ENCODE measurements around the gene SLC24A3. TPM values are rescaled to one million over a fixed set of nuclear protein-coding genes. Genes with fewer than 3 reads are reported as not detected.

Gene SLC24A3
- total and polyA plus RNA-seq, 4 donors = 17.5 to 64.9 (median 43.8) TPM

GRCh38 chr20:19292254-19292653 is 79.8 kb downstream of the SLC24A3 start:
- Histone ChIP-seq H3K27me3 (ENCODE audit: control insufficient read depth, insufficient read depth, low read length) (no peaks in the 10 kb centered on the region), H3K36me3 (ENCODE audit: control insufficient read depth, insufficient read depth, low read length) (peaks cover 2% of the 10 kb centered on the region), H3K4me3 (ENCODE audit: low read depth, low read length) (no peak overlapping the region), H3K27ac (ENCODE audit: low read depth, low read length) (no peak overlapping the region), H3K4me1 (ENCODE audit: control insufficient read depth, insufficient read depth, low read length) (peaks cover 11% of the 10 kb centered on the region), H3K9me3 (ENCODE audit: control insufficient read depth, insufficient read depth, low read length) (no peaks in the 10 kb centered on the region)
- WGBS (ENCODE audit: insufficient coverage) = 88% methylated on average over 5 of the region's 7 CpGs
- no peak for DNase-seq (ENCODE audit: low read depth in 4 of 6, low spot score in 6 of 6)

DNA sequence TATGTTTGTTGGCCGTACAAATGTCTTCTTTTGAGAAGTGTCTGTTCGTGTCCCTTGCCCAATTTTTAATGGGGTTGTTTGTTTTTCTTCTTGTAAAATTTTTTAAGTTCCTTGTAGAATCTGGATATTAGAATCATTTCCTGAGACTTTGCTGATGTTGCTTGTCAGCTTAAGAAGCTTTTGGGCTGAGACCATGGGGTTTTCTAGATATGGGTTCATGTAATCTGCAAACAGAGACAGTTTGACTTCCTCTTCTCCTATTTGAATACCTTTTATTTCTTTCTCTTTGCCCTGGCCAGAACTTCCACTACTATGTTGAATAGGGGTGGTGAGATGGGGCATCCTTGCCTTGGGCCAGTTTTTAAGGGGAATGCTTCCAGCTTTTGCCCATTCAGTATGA is 82.6 kb downstream of the SLC24A3 start:
- Histone ChIP-seq H3K27ac (ENCODE audit: low read depth, low read length) (no peak overlapping the region), H3K27me3 (ENCODE audit: control insufficient read depth, insufficient read depth, low read length) (no peaks in the 10 kb centered on the region), H3K4me1 (ENCODE audit: control insufficient read depth, insufficient read depth, low read length) (peaks cover 11% of the 10 kb centered on the region), H3K36me3 (ENCODE audit: control insufficient read depth, insufficient read depth, low read length) (peaks cover 2% of the 10 kb centered on the region), H3K4me3 (ENCODE audit: low read depth, low read length) (no peak overlapping the region), H3K9me3 (ENCODE audit: control insufficient read depth, insufficient read depth, low read length) (no peaks in the 10 kb centered on the region)
- 100% methylated on average over 2 of the region's 2 CpGs for WGBS (ENCODE audit: insufficient coverage)
- no peak for DNase-seq (ENCODE audit: low read depth in 4 of 6, low spot score in 6 of 6)

DNA sequence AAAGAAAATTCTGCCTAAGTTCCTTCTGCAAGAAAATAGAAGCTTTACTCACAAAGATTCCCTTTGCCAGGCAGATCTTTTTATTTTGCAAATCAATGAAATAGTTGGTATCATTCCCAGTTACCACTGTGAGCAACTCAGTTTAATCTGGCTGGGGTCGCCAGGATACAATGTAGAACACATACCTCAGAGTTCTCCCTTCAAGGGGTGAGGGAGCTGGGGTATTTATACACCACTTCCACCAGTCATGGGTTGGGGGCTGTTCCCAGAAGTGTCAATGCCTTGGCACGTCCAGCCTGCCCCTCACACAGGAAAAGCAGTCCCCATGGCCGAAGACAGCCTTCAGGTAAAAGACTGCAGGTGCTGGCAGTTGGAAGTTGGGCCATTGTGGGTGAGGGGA is 86.2 kb downstream of the SLC24A3 start:
- H3K27ac ChIP-seq (ENCODE audit: low read depth, low read length) = no peak overlapping the region
- H3K4me1 ChIP-seq (ENCODE audit: control insufficient read depth, insufficient read depth, low read length) = no peaks in the 10 kb centered on the region
- no peaks in the 10 kb centered on the region for H3K9me3 ChIP-seq (ENCODE audit: control insufficient read depth, insufficient read depth, low read length)
- no CpG with 5 or more reads among the region's 3 CpGs for WGBS (ENCODE audit: insufficient coverage)
- DNase-seq (ENCODE audit: low read depth in 4 of 6, low spot score in 6 of 6) = no peak
- no peak overlapping the region for H3K4me3 ChIP-seq (ENCODE audit: low read depth, low read length)
- no peaks in the 10 kb centered on the region for H3K27me3 ChIP-seq (ENCODE audit: control insufficient read depth, insufficient read depth, low read length)
- H3K36me3 ChIP-seq (ENCODE audit: control insufficient read depth, insufficient read depth, low read length) = no peaks in the 10 kb centered on the region

GRCh38 chr20:19300395-19300794 is 88.0 kb downstream of the SLC24A3 start:
- DNase-seq (ENCODE audit: low read depth in 4 of 6, low spot score in 6 of 6) = no peak
- no peak overlapping the region for H3K4me3 ChIP-seq (ENCODE audit: low read depth, low read length)
- no peak overlapping the region for H3K27ac ChIP-seq (ENCODE audit: low read depth, low read length)
- WGBS (ENCODE audit: insufficient coverage) = no CpG with 5 or more reads among the region's 6 CpGs
- no peaks in the 10 kb centered on the region for H3K9me3 ChIP-seq (ENCODE audit: control insufficient read depth, insufficient read depth, low read length)
- no peaks in the 10 kb centered on the region for H3K4me1 ChIP-seq (ENCODE audit: control insufficient read depth, insufficient read depth, low read length)
- H3K27me3 ChIP-seq (ENCODE audit: control insufficient read depth, insufficient read depth, low read length) = no peaks in the 10 kb centered on the region
- no peaks in the 10 kb centered on the region for H3K36me3 ChIP-seq (ENCODE audit: control insufficient read depth, insufficient read depth, low read length)

- H3K27ac ChIP-seq (ENCODE audit: low read depth, low read length) = no peak overlapping the region
- WGBS (ENCODE audit: insufficient coverage) = 100% methylated on average over 1 of the region's 2 CpGs
- DNase-seq (ENCODE audit: low read depth in 4 of 6, low spot score in 6 of 6) = no peak
- H3K4me3 ChIP-seq (ENCODE audit: low read depth, low read length) = no peak overlapping the region
- no peaks in the 10 kb centered on the region for H3K4me1 ChIP-seq (ENCODE audit: control insufficient read depth, insufficient read depth, low read length)
- no peaks in the 10 kb centered on the region for H3K36me3 ChIP-seq (ENCODE audit: control insufficient read depth, insufficient read depth, low read length)
- no peaks in the 10 kb centered on the region for H3K9me3 ChIP-seq (ENCODE audit: control insufficient read depth, insufficient read depth, low read length)
- H3K27me3 ChIP-seq (ENCODE audit: control insufficient read depth, insufficient read depth, low read length) = no peaks in the 10 kb centered on the region
Measured at GRCh38 chr20:19301142-19301541, 88.7 kb downstream of the SLC24A3 start.

GRCh38 chr20:19301843-19302242 is 89.4 kb downstream of the SLC24A3 start:
- Histone ChIP-seq H3K4me1 (ENCODE audit: control insufficient read depth, insufficient read depth, low read length) (no peaks in the 10 kb centered on the region), H3K36me3 (ENCODE audit: control insufficient read depth, insufficient read depth, low read length) (no peaks in the 10 kb centered on the region), H3K9me3 (ENCODE audit: control insufficient read depth, insufficient read depth, low read length) (no peaks in the 10 kb centered on the region), H3K27ac (ENCODE audit: low read depth, low read length) (no peak overlapping the region), H3K27me3 (ENCODE audit: control insufficient read depth, insufficient read depth, low read length) (no peaks in the 10 kb centered on the region), H3K4me3 (ENCODE audit: low read depth, low read length) (no peak overlapping the region)
- 80% methylated on average over 2 of the region's 2 CpGs for WGBS (ENCODE audit: insufficient coverage)
- DNase-seq (ENCODE audit: low read depth in 4 of 6, low spot score in 6 of 6) = no peak

- Histone ChIP-seq H3K27ac (ENCODE audit: low read depth, low read length) (no peak overlapping the region), H3K9me3 (ENCODE audit: control insufficient read depth, insufficient read depth, low read length) (no peaks in the 10 kb centered on the region), H3K36me3 (ENCODE audit: control insufficient read depth, insufficient read depth, low read length) (no peaks in the 10 kb centered on the region), H3K4me3 (ENCODE audit: low read depth, low read length) (no peak overlapping the region), H3K4me1 (ENCODE audit: control insufficient read depth, insufficient read depth, low read length) (no peaks in the 10 kb centered on the region), H3K27me3 (ENCODE audit: control insufficient read depth, insufficient read depth, low read length) (no peaks in the 10 kb centered on the region)
- no peak for DNase-seq (ENCODE audit: low read depth in 4 of 6, low spot score in 6 of 6)
- WGBS (ENCODE audit: insufficient coverage) = no CpG with 5 or more reads among the region's 3 CpGs
Measured at GRCh38 chr20:19302714-19303113, 90.3 kb downstream of the SLC24A3 start.

DNA sequence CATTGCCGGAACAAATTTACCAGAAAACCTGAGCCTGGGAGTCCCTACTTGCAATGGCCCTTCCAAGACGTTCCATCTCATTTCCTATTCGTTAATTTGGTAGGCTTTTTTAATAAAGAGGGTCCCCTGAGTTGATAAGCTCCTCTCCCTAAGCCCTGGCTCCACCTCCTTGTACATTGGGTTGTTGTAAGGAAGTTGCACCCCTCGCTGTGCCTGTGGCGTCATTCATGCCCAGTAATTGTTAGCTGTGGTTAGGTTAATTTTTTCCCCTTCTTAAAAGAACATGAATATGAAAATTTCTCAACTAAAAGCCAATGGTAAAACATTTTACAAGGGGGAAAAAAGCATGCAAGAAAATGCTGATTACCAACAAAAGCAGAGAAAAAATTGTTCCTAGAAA is 91.9 kb downstream of the SLC24A3 start:
- DNase-seq (ENCODE audit: low read depth in 4 of 6, low spot score in 6 of 6) = no peak
- no peak overlapping the region for H3K27ac ChIP-seq (ENCODE audit: low read depth, low read length)
- H3K36me3 ChIP-seq (ENCODE audit: control insufficient read depth, insufficient read depth, low read length) = no peaks in the 10 kb centered on the region
- no peaks in the 10 kb centered on the region for H3K9me3 ChIP-seq (ENCODE audit: control insufficient read depth, insufficient read depth, low read length)
- no peaks in the 10 kb centered on the region for H3K27me3 ChIP-seq (ENCODE audit: control insufficient read depth, insufficient read depth, low read length)
- no peak overlapping the region for H3K4me3 ChIP-seq (ENCODE audit: low read depth, low read length)
- no peaks in the 10 kb centered on the region for H3K4me1 ChIP-seq (ENCODE audit: control insufficient read depth, insufficient read depth, low read length)
- WGBS (ENCODE audit: insufficient coverage) = no CpG with 5 or more reads among the region's 5 CpGs

GRCh38 chr20:19304886-19305415 is 92.5 kb downstream of the SLC24A3 start:
- H3K4me3 ChIP-seq (ENCODE audit: low read depth, low read length) = no peak overlapping the region
- no peaks in the 10 kb centered on the region for H3K36me3 ChIP-seq (ENCODE audit: control insufficient read depth, insufficient read depth, low read length)
- WGBS (ENCODE audit: insufficient coverage) = 96% methylated on average over 2 of the region's 3 CpGs
- H3K4me1 ChIP-seq (ENCODE audit: control insufficient read depth, insufficient read depth, low read length) = no peaks in the 10 kb centered on the region
- H3K9me3 ChIP-seq (ENCODE audit: control insufficient read depth, insufficient read depth, low read length) = no peaks in the 10 kb centered on the region
- no peak overlapping the region for H3K27ac ChIP-seq (ENCODE audit: low read depth, low read length)
- H3K27me3 ChIP-seq (ENCODE audit: control insufficient read depth, insufficient read depth, low read length) = no peaks in the 10 kb centered on the region
- DNase-seq (ENCODE audit: low read depth in 4 of 6, low spot score in 6 of 6) = no peak

- no peaks in the 10 kb centered on the region for H3K27me3 ChIP-seq (ENCODE audit: control insufficient read depth, insufficient read depth, low read length)
- 100% methylated on average over 1 of the region's 3 CpGs for WGBS (ENCODE audit: insufficient coverage)
- H3K36me3 ChIP-seq (ENCODE audit: control insufficient read depth, insufficient read depth, low read length) = no peaks in the 10 kb centered on the region
- no peaks in the 10 kb centered on the region for H3K4me1 ChIP-seq (ENCODE audit: control insufficient read depth, insufficient read depth, low read length)
- DNase-seq (ENCODE audit: low read depth in 4 of 6, low spot score in 6 of 6) = no peak
- no peak overlapping the region for H3K27ac ChIP-seq (ENCODE audit: low read depth, low read length)
- no peaks in the 10 kb centered on the region for H3K9me3 ChIP-seq (ENCODE audit: control insufficient read depth, insufficient read depth, low read length)
- no peak overlapping the region for H3K4me3 ChIP-seq (ENCODE audit: low read depth, low read length)
Measured at GRCh38 chr20:19308146-19308545, 95.7 kb downstream of the SLC24A3 start.

Measured in spinal cord (tissue), 10 donors.